GM18505 (cell line): ENCODE results near the gene EXOC4.
"Not testable (repeated sequence)": the region's sequence is repeated elsewhere in the genome, so short reads cannot be mapped to it uniquely, and the experiment has no call there.

Source experiments
- ATAC-seq: cut with Tn5 transposase; IDR thresholded peaks from one replicate; pipeline ENCODE4 v1.9.1; 2021; ENCODE audit not compliant: unreplicated experiment
- POLR2A ChIP-seq: IDR thresholded peaks from 4 replicates; pipeline ENCODE4 v1.6.1; 2011; ENCODE audit warnings: borderline replicate concordance; ENCODE audit not compliant: insufficient read depth, insufficient read length; ENCODE audit errors: extremely low read depth

Gene EXOC4

DNA sequence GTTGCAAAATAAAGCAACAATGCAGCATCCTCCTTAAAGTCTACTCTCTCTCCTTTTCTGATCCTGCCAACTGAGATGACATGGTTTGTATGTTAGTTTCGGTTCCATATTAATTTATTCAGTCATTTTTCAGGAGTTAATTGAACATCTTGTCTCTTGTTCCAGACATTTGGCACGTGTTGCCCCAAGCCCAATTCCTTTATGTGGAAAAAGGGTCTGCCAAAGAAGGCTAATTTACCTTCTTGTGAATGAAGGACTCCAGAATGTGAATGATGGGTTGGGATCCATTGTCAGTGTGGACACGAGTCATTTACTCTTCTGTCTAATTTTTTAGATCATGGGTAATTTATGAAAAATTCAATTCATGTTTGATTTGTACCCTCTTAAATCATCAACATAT lies 523.4 kb downstream of the EXOC4 start:
- no peak for TF ChIP-seq POLR2A
- no peak for ATAC-seq

DNA sequence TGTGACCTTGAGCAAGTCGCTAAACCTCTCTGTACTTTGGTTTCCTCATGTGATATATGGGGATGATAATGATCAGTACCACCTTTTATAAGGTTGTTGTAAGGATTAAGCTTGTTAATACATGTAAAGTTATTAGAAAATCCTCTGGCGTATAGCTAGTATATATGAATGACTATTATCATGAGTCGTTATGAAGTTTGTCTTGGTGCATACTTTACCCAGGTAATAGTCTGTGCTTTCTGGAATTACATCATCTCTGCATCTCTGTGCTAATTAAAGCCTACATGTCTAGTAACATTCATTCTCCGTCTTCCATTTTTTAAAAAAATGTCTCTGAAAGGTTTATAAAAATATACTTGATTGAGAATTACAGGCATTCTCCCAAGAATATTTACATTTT lies 524.8 kb downstream of the EXOC4 start:
- TF ChIP-seq POLR2A = no peak
- no peak for ATAC-seq

DNA sequence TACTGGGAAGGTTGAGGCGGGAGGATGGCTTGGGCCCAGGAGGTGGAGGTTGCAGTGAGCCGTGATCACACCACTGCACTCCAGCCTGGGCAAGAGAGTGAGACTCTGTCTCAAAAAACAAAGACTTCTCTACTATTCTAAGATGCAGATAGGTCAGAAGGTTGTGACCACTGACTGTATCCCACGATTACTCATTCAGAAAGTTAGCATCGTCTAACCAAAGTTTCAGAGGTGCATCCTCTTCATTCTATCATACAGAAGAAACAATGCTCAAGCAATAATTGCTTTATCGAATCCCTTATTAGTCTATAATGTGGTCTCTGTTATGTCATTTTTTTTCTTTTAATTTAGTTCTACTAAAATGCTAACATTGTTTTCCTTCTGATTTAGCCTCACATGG lies 525.6 kb downstream of the EXOC4 start:
- TF ChIP-seq POLR2A = no peak
- peak; percentile 94 for ATAC-seq

DNA sequence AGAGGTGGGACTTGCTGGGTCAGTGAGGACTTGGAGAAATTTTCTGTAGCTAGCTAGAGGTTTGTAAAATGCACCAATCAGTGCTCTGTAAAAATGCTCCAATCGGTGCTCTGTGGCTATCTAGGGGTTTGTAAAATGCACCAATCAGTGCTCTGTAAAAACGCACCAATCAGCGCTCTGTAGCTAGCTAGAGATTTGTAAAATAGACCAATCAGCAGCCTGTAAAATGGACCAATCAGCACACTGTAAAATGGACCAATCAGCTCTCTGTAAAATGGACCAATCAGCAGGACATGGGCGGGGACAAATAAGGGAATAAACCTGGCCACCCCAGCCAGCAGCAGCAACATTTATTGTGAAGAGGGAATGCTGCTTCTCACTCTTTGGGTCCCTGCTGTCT lies 526.7 kb downstream of the EXOC4 start:
- not testable (repeated sequence) for ATAC-seq

DNA sequence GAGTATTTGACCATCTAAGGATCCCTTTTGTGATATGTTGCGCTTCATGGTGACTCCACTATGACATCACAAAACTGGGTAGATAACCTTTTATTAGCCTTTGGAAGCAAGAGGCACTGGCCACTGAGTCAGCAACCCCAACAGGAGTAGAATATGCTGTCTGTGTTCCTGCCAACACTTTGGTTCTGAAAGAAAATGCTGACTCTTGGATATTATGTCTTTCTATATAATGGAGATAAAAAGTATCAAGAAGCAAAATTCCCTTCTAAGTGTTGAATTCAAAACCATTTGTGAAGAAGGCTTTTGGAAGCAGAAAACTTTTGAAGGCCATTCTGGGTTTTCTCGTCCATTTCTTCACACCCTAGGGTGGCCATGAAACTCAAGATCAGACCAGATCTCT lies 528.0 kb downstream of the EXOC4 start:
- ATAC-seq = no peak
- no peak for TF ChIP-seq POLR2A

DNA sequence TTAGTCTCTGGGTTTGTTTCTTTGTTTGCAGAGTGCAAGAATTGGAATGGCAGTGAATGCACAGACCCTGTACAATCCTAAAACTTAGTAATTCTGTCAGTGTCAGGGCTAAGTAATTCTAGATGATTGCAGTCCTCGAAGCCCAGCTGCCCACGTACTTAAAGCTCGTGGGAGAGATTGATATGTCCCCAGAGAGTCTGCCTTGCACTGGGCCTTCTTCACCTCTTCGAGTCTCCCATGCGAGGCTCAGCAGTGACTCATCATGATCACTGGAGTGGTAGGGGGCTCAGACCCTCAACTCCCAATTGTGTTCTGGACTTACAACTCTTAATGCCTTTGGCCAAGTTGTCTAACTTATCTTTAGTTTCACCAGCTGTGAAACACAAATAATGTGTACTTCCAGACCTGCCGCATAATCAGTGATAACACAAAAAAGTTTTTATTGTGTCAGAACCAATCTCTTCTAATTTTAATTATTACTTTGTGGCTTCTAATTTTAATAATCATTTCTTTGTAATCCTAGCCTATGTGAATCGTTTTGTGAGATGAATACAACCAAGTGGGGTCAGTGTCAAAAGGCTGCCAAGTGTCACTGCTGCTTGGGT lies 528.7 kb downstream of the EXOC4 start:
- ATAC-seq = no peak
- no peak for TF ChIP-seq POLR2A

DNA sequence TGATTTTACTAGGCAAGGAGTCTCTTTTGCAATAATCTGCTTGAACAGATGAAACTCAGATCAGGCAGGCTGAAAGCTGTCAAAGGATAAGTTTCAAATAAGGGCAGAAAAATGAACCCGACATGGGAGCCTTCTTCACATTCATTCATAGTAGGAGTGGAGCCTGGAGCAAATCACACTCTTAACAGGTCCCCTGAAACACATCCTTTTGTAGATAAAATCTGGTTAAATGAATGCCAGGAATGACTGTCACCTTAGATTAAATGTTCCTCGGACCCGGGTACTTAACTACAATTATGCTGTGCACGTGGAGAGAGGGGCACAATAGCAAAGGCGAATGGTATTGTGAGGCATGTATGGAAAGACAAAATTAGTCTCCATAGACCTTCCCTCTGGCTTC lies 529.6 kb downstream of the EXOC4 start:
- no peak for ATAC-seq
- no peak for TF ChIP-seq POLR2A

DNA sequence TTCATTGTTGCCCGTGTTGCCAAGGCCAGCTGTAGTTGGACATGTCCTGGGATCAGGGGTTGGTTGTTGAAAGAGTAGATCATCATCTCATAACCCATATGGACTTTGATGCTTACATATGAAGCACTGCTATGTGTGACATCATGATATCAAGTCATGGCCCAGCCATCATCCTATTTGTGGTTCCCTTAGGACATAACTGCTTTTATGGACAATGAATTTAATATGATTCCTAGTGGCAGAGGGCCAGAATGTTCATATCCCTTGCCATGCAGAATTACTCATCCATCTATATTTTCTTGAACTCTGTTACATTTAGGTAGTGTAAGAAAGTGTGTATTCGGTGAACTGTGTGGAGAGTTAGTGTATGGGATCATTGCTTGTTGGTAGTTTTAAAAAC lies 530.4 kb downstream of the EXOC4 start:
- no peak for ATAC-seq
- no peak for TF ChIP-seq POLR2A

DNA sequence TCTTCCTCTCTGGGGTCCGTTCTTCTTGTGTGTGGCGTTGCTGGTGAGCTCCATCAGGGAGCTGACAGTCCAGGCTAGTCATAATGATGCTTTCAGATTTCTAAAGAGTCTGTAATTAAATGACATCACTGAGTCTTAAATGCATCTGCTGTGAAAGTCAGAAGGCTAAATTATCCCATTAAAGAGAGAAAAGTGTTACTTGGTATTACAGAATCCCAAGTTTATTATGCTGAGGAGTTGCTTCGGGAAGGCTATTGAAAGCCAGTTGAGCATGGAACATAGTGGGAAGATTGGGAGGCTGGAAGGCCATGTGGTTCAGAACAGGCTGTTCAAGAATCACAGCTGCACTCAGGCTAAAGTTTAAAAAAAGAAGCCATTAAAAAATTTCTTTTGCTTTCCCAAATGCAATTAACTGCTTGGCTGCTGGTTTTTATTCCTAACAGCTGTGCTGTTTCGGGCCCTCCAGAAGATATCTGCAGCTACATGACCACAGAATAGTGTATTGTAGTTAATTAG lies 531.7 kb downstream of the EXOC4 start:
- TF ChIP-seq POLR2A = no peak
- ATAC-seq = no peak

DNA sequence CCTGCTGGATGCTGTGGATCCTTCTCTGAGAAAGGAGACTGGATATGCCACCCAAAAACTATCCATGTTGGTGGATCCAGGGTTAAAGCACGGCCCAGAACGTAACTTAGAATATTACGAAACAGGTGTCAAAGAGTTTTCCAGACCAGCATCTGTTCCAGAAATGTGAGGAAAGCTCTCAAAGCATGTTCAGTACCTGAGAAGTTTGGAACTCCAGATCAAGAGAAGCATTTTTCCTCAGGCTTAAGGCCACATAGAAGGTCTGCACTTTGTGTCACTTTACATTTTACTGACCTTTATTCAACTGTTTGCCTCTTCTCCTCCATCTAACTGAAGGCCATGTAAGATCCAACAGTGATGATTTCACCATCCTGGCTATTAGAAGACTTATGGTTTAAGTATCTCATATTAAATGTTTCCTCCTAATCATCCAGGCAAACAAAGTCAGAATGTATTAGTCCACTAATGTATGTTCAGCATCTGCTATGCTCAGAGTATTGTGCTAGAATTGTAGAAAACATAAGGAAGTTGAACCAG lies 533.6 kb downstream of the EXOC4 start:
- TF ChIP-seq POLR2A = no peak
- ATAC-seq = no peak

DNA sequence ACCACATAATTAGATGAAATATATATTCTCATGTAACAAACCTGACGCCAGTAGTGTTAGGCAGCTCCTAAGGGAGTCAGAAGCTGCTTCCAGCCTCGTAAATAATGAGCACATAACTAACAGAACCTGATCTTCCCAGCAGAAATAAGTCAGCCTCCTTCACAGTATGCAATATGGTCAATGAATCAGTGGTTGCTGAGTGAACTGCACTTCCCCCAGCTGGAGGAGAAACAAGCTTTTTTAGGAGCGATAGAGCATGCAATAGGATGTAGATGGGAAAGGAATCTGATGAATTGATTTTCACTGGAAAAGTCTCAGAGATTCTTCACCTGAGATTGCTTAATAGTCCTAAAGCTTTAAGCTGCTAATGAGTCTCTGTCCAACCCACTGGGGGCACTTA lies 537.1 kb downstream of the EXOC4 start:
- TF ChIP-seq POLR2A = no peak
- ATAC-seq = no peak

DNA sequence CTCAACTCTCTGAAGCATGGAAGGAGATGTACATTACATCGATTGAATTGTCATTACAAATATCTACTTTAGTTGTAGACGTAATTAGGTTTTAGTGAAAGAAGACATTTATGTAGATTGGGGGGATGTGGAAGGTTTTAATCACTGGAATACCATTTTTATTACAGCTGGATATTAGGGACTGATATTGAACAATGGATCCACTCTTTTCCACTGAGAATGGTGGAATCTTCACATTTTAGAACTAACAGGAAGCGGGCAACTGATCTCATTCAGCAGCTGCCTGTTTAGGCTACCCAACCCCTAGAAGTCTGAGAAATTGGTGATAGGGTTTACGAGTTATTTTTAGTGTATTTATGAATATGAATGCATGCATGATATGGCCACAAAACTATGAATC lies 538.0 kb downstream of the EXOC4 start:
- TF ChIP-seq POLR2A = no peak
- ATAC-seq = no peak

DNA sequence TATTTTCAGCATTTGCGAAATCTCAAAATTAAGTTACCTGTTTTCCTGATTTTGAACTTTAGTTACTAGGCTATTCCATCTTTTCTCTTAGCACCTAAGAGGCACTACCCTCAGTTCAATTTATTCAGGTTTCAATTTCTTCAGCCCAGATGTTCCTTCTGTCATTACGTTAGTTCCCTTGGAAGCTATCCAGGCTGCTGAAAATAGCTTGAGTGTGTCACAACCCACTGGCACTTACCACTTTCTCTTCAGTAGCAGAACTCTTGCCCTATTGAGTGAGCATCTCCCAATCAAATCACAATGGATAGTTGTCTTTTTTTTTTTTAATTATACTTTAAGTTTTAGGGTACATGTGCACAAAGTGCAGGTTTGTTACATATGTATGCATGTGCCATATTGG lies 541.6 kb downstream of the EXOC4 start:
- ATAC-seq = no peak
- TF ChIP-seq POLR2A = no peak

DNA sequence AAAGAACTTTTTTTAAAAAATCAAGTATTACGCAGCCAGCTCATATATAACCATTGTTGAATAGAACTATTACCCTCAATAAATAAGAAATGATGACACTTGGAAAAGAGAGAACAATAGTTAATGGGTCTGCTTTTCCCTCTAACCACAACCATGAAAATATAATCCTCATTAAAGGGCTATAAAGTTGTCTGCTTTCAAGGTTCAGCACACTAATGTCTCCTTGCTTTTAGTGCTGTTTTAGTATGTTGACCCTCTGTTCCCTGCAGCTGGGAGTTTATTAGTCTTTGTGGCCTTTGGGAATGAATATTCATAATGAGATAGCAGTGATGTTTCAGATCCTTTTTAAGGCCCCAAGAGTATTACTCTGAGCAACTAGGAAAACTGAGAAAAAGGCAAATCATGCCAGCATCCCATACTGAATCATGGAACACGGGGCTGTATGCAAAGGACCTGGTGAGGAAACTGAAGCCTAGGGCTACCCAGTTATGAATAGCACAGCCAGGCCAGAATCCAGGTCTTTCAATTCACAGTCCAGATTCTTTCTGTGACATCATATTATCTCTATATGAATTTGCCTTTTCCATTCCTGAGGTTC lies 542.3 kb downstream of the EXOC4 start:
- no peak for TF ChIP-seq POLR2A
- no peak for ATAC-seq
